ENCODE measurements around the gene ZNF888.

DNA sequence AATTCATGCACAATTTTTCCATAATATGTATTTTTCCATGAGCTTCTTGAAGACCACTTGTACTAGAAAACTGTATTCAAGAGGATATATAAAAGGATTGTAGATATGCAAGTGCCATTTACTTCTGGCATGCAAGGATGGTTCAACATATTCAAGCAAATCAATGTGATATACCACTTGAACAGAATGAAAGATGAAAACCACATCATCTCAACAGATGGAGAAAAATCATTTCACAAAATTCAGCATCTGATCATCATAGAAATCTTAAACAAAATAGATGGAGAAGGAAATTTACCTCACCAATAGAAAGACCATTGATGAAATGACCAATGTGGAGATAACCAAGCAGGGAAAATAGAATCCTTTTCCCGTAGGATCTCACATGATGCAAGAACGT lies 44.5 kb upstream of the ZNF888 start:
- TF ChIP-seq RAD21 (IDR thresholded peaks at IDR 0.05; ENCODE audit: low read depth) (no peak), EP300 (IDR thresholded peaks at IDR 0.05; ENCODE audit: borderline replicate concordance) (no peak), ZBTB7A (IDR thresholded peaks at IDR 0.05; ENCODE audit: low read depth) (no peak)

Measured in Ishikawa (cell line).